ENCODE data around the gene FREM1. TPM values are rescaled to one million over a fixed set of nuclear protein-coding genes. Genes with fewer than 3 reads are reported as not detected.

Gene FREM1
- total and polyA plus RNA-seq, 2 of the 4 experiments (the other 2 are of a cell fraction), result under 0.01 TPM; not detected in 1

DNA sequence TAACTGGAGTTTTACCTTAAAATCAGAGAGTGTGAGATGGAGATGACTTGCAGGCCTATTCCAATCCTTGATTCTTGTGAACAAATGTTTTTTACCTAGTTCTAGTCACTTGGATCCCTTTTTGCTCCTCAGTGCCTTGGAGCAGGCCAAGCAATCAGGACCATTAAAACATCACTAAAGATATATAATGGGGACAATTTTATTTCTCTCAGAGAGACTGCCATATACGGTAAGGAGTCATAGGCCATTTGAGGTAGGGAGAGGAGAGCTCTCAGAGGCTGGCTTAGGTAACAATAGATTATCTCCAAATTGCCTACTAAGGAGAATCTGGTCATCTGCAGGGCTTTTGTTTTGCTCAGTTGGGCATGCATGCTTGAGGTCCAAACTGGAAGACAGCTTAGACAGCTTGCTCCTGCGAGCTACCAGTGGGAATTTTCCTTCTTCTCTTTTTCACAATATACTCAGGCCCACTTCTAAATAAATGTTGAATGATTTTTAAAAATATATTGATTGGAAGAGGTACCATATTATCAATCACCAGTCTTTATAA lies 44.0 kb downstream of the FREM1 start:
- ATAC-seq (ENCODE audit: low read depth), result no peak
- Histone ChIP-seq H4K8ac (ENCODE audit: low read depth in 2 of 2, low read length in 2 of 2) (no peak overlapping the region), H3K56ac (ENCODE audit: extremely low read depth, insufficient read depth, low read length) (no peak overlapping the region), H2AK9ac (replicated peaks; ENCODE audit: low read depth, low read length, poor library complexity) (no peak overlapping the region), H3K4ac (ENCODE audit: low read depth, low read length) (no peak overlapping the region), H3K4me3 (ENCODE audit: insufficient read depth, low read depth, low read length) (no peak overlapping the region), H2BK15ac (ENCODE audit: low read depth, low read length) (no peak overlapping the region), H3K9ac (ENCODE audit: low read depth, low read length) (no peak overlapping the region), H4K20me1 (ENCODE audit: insufficient read depth, low read length) (no peaks in the 10 kb centered on the region), H3K23ac (ENCODE audit: low read depth, low read length) (no peak overlapping the region), H3K27ac (ENCODE audit: insufficient read depth, low read length) (no peak overlapping the region), H2AK5ac (ENCODE audit: low read depth, low read length) (no peak overlapping the region), H2BK5ac (ENCODE audit: low read depth, low read length, poor library complexity, severe bottlenecking) (no peak overlapping the region), H2BK120ac (ENCODE audit: low read depth, low read length) (no peak overlapping the region), H3K36me3 (ENCODE audit: control insufficient read depth, insufficient read depth, low read length) (no peaks in the 10 kb centered on the region), H3K79me1 (ENCODE audit: low read depth in 1 of 2, low read length in 2 of 2) (no peaks in the 10 kb centered on the region), H3K9me3 (ENCODE audit: control insufficient read depth, insufficient read depth, low read length) (no peaks in the 10 kb centered on the region), H2BK20ac (ENCODE audit: low read depth, low read length) (no peak overlapping the region), H3K4me1 (ENCODE audit: control insufficient read depth, insufficient read depth, low read length) (no peaks in the 10 kb centered on the region), H3K4me2 (ENCODE audit: low read depth, low read length) (no peak overlapping the region), H3K9me1 (ENCODE audit: insufficient read depth, low read length) (no peaks in the 10 kb centered on the region), H2AFZ (replicated peaks; ENCODE audit: low read length, poor library complexity) (no peak overlapping the region), H4K5ac (ENCODE audit: low read depth, low read length) (no peak overlapping the region), H3K27me3 (ENCODE audit: control insufficient read depth, insufficient read depth, low read length) (no peaks in the 10 kb centered on the region), H4K91ac (ENCODE audit: insufficient read depth, low read depth, low read length) (no peak overlapping the region), H3K14ac (replicated peaks; ENCODE audit: low read depth, low read length) (no peak overlapping the region), H3K18ac (ENCODE audit: low read depth, low read length) (no peak overlapping the region)
- ChIA-PET CTCF (no interaction called here), POLR2A (ENCODE audit: unreplicated experiment) (no interaction called here)
- DNase-seq, result no peak
- BruUV-seq (replicated peaks), result no TSS peak
- TF ChIP-seq, protein P1, sequence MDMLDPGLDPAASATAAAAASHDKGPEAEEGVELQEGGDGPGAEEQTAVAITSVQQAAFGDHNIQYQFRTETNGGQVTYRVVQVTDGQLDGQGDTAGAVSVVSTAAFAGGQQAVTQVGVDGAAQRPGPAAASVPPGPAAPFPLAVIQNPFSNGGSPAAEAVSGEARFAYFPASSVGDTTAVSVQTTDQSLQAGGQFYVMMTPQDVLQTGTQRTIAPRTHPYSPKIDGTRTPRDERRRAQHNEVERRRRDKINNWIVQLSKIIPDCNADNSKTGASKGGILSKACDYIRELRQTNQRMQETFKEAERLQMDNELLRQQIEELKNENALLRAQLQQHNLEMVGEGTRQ (IDR thresholded peaks at IDR 0.05; ENCODE audit: low read depth, low read length), result no peak
- TF ChIP-seq MAZ (IDR thresholded peaks at IDR 0.05; ENCODE audit: borderline replicate concordance, low read depth, low read length), result no peak
- TF ChIP-seq CHD1 (IDR thresholded peaks at IDR 0.05; ENCODE audit: low read depth, low read length), result no peak
- no peak for TF ChIP-seq RAD21 (IDR thresholded peaks at IDR 0.05; ENCODE audit: low read length)
- TF ChIP-seq, protein P2, sequence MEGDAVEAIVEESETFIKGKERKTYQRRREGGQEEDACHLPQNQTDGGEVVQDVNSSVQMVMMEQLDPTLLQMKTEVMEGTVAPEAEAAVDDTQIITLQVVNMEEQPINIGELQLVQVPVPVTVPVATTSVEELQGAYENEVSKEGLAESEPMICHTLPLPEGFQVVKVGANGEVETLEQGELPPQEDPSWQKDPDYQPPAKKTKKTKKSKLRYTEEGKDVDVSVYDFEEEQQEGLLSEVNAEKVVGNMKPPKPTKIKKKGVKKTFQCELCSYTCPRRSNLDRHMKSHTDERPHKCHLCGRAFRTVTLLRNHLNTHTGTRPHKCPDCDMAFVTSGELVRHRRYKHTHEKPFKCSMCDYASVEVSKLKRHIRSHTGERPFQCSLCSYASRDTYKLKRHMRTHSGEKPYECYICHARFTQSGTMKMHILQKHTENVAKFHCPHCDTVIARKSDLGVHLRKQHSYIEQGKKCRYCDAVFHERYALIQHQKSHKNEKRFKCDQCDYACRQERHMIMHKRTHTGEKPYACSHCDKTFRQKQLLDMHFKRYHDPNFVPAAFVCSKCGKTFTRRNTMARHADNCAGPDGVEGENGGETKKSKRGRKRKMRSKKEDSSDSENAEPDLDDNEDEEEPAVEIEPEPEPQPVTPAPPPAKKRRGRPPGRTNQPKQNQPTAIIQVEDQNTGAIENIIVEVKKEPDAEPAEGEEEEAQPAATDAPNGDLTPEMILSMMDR (conservative IDR thresholded peaks at IDR 0.05; ENCODE audit: low read depth, low read length), result no peak
- TF ChIP-seq CEBPB (IDR thresholded peaks at IDR 0.05; ENCODE audit: low read depth, low read length), result no peak
- no peak for TF ChIP-seq SMC3 (IDR thresholded peaks at IDR 0.05; ENCODE audit: low read depth, low read length)
- no peak for TF ChIP-seq POLR2A (IDR thresholded peaks at IDR 0.05; ENCODE audit: low read depth, low read length)
- TF ChIP-seq NFE2L2 (IDR thresholded peaks at IDR 0.05; ENCODE audit: low read depth, low read length), result no peak
- no peak for TF ChIP-seq RFX5 (IDR thresholded peaks at IDR 0.05; ENCODE audit: low read depth, low read length)
- intact Hi-C loops (cut with micrococcal nuclease), result no loop called here
- no CpG with 5 or more reads among the region's 2 CpGs for WGBS, 2 experiments (ENCODE audit: extremely low coverage in 2 of 2, insufficient read length in 1 of 2)
- in situ Hi-C loops (cut with MboI; ENCODE audit: low sequenced_read_pairs), result no loop called here
- dilution Hi-C loops (cut with HindIII; ENCODE audit: low sequenced_read_pairs, unreplicated experiment), result no loop called here

All from IMR-90 (cell line).